ENCODE data around the gene SARM1.

SARM1 gene

GRCh38 chr17:28369684-28370034 lies 1.8 kb upstream of the SARM1 start:
- DNase-seq, result no peak

- no peak for DNase-seq
Measured at GRCh38 chr17:28370035-28370743, 1.3 kb upstream of the SARM1 start, which contains the start of gene VTN. TSS of gene VTN (minus strand) at chr17:28370307. CDS start at chr17:28370203, 104 bp downstream.

GRCh38 chr17:28370744-28371103 lies 770 bp upstream of the SARM1 start:
- DNase-seq, result no peak

GRCh38 chr17:28372203-28372944 lies 880 bp downstream of the SARM1 start:
- no peak for DNase-seq

- DNase-seq, result no peak
Measured at GRCh38 chr17:28372945-28373274, 1.4 kb downstream of the SARM1 start.

GRCh38 chr17:28379814-28380801 lies 8.6 kb downstream of the SARM1 start:
- no peak for DNase-seq

GRCh38 chr17:28381141-28381825 lies 9.8 kb downstream of the SARM1 start:
- DNase-seq, result no peak

GRCh38 chr17:28384281-28385036 lies 13.0 kb downstream of the SARM1 start:
- DNase-seq, result no peak

- DNase-seq, result no peak
Measured at GRCh38 chr17:28385037-28385400, 13.5 kb downstream of the SARM1 start.

- no peak for DNase-seq
Measured at GRCh38 chr17:28385406-28385805, 13.9 kb downstream of the SARM1 start.

- no peak for DNase-seq
Measured at GRCh38 chr17:28386391-28386790, 14.9 kb downstream of the SARM1 start.

GRCh38 chr17:28388106-28388505 lies 16.6 kb downstream of the SARM1 start:
- DNase-seq, result no peak

GRCh38 chr17:28390141-28390540 lies 18.6 kb downstream of the SARM1 start:
- no peak for DNase-seq

- no peak for DNase-seq
Measured at GRCh38 chr17:28390563-28390962, 19.1 kb downstream of the SARM1 start.

GRCh38 chr17:28390984-28391383 lies 19.5 kb downstream of the SARM1 start:
- DNase-seq, result no peak

GRCh38 chr17:28391401-28391800 lies 19.9 kb downstream of the SARM1 start:
- no peak for DNase-seq

GRCh38 chr17:28392491-28392890 lies 21.0 kb downstream of the SARM1 start:
- DNase-seq, result no peak

GRCh38 chr17:28394337-28395116 lies 23.0 kb downstream of the SARM1 start:
- DNase-seq, result no peak

GRCh38 chr17:28395426-28395825 lies 23.9 kb downstream of the SARM1 start:
- DNase-seq, result no peak

GRCh38 chr17:28395968-28396367 lies 24.5 kb downstream of the SARM1 start:
- no peak for DNase-seq

GRCh38 chr17:28396635-28397239 lies 25.2 kb downstream of the SARM1 start:
- no peak for DNase-seq
